Pancreas (tissue), 10 donors: ENCODE measurements around the gene GRAP. TPM values are rescaled to one million over a fixed set of nuclear protein-coding genes. Genes with fewer than 3 reads are reported as not detected.
A peak's percentile ranks its signal among the peaks of the same experiment; 100 is the strongest.

ENCODE experiments used
- ATAC-seq, 4 donors: fragments of 200-7000 bp; cut with Tn5 transposase; one replicate each; pipeline versions ENCODE4 v1.8.0 to v1.9.1; 2020; ENCODE audit warnings: mild to moderate bottlenecking in 4 of 4, moderate library complexity in 4 of 4
- DNase-seq, 6 donors: peaks; one replicate each; pipeline ENCODE4 v3.0.0-alpha.2; 2020
- FAIRE-seq: peaks from 2 replicates; lab custom pipeline; 2012; peaks lifted over from hg19 to GRCh38; lab: Jason Lieb, UNC
- H3K27ac ChIP-seq, 4 donors: fragments of 200-600 bp; sonication (generic); 1 replicate in 3 of 4; 2 replicates in 1 of 4; pipeline versions ENCODE4 v1.5.0 to v1.8.0; 2020
- H3K27me3 ChIP-seq, 4 donors: fragments of 200-600 bp; one replicate each; pipeline ENCODE4 v1.8.0; 2021
- H3K36me3 ChIP-seq, 3 donors: fragments of 200-600 bp; sonication (generic) in 1 of 3; one replicate each; pipeline versions ENCODE4 v1.5.0 to v1.8.0; 2020 to 2021
- H3K4me1 ChIP-seq, 3 donors: fragments of 200-600 bp; one replicate each; pipeline ENCODE4 v1.8.0; 2021
- H3K4me3 ChIP-seq, 4 donors: fragments of 200-600 bp; sonication (generic) in 2 of 4; one replicate each; pipeline versions ENCODE4 v1.5.0 to v1.8.0; 2020 to 2021
- H3K9me3 ChIP-seq, 4 donors: fragments of 200-600 bp; one replicate each; pipeline ENCODE4 v1.8.0; 2021
- CTCF ChIP-seq, 4 donors: fragments of 200-600 bp; sonication (generic) in 3 of 4; IDR thresholded peaks; one replicate each; pipeline versions ENCODE4 v1.5.0 to v1.8.0; 2021; ENCODE audit warnings: antibody characterized with exemption in 4 of 4
- WGBS, 2 donors: extraction: QIAGEN DNeasy Blood & Tissue Kit; methylation state at CpG; one replicate each; pipeline ENCODE4 v1.1.7; 2013; 5-methylcytosine and 5-hydroxymethylcytosine counted together
- intact Hi-C, 3 donors: fragments of 100-400 bp; cut with DNase I; formaldehyde crosslinking; loops; one replicate each; pipeline versions ENCODE4 v1.11.1 to v1.14.2; 2022
- polyA plus RNA-seq, 2 donors: library from polyadenylated mRNA; stranded (reverse); fragments of 200-250 nt; gene quantifications; one replicate each; pipeline ENCODE4 v1.2.3, GENCODE V29; 2013
- total RNA-seq, 6 donors: library from RNA; stranded (reverse); fragmentation: NEBNext Ultra II Directional in 4 of 6; extraction: Animal tissue kit (Norgen Biotek cat#: 25700) in 4 of 6; gene quantifications; one replicate each; pipeline versions ENCODE4 v1.2.1 to v1.2.4, GENCODE V29; 2021 to 2023
- donor health status: healthy with polysubstance abuse.
- donor health status: DM: no; HTN: no; CAD: no; lungs with moderate emphysema.
- donor health status: DM: no; HTN: no; CAD: no.
- donor health status: control.
- donor health status: control.
- donor health status: Bipolar disorder and iron deficiency.
- donor health status: DM: yes; HTN: yes; CAD: no.
- donor health status: DM: no; HTN: no; CAD: no.
- donor health status: DM: no; HTN: no; CAD: no.
- donor health status: DM: yes; HTN: yes; CAD: no.

Gene GRAP
- total and polyA plus RNA-seq, 8 donors = 0.38 to 2.3 (median 0.97) TPM

GRCh38 chr17:19005137-19005773 is 41.5 kb downstream of the GRAP start:
- peak overlapping the region in 3 of 4 donors; percentile 47 to 84 (median 66) for H3K4me3 ChIP-seq
- FAIRE-seq (no peak), DNase-seq (peak in 1 of 6 donors; percentile 48), ATAC-seq (peak in 1 of 4 donors; percentile 11)
- TF ChIP-seq CTCF (IDR thresholded peaks at IDR 0.05) = no peak
- H3K27me3 ChIP-seq = no peaks in the 10 kb centered on the region
- whole genome bisulfite sequencing, 2 donors = 81 to 91% methylated on average over 13 of the region's 13 CpGs
- intact Hi-C loops = no loop called here
- H3K27ac ChIP-seq = peak overlapping the region; percentile 65 to 82 (median 73)
- H3K4me1 ChIP-seq = peaks cover 0 to 17% (median 4%) of the 10 kb centered on the region in 3 donors
- H3K9me3 ChIP-seq = no peaks in the 10 kb centered on the region
- no peaks in the 10 kb centered on the region for H3K36me3 ChIP-seq

- peak; percentile 87 to 93 (median 90) for ATAC-seq
- DNase-seq = peak; percentile 79 to 91 (median 88)
- peak within 1 kb of the TSS; percentile 65 to 82 (median 73) for H3K27ac ChIP-seq
- FAIRE-seq = no peak
- H3K4me3 ChIP-seq = peak within 1 kb of the TSS; percentile 46 to 84 (median 56)
- no peaks in the 10 kb centered on the region for H3K27me3 ChIP-seq
- H3K4me1 ChIP-seq = peaks cover 0 to 17% (median 4%) of the 10 kb centered on the region in 3 donors
- no peak for TF ChIP-seq CTCF (IDR thresholded peaks at IDR 0.05)
- intact Hi-C loops = no loop called here
- no peaks in the 10 kb centered on the region for H3K9me3 ChIP-seq
- no peaks in the 10 kb centered on the region for H3K36me3 ChIP-seq
- WGBS, 2 donors = 1 to 2% methylated on average over 42 to 67 of the region's 67 CpGs
Measured at GRCh38 chr17:19004421-19005136, 42.2 kb downstream of the GRAP start, which contains the start of gene FAM83G. Gene FAM83G, minus strand, starts transcription at chr17:19004764. Its CDS starts 723 bp downstream, at chr17:19004041.

GRCh38 chr17:19003543-19004420 is 43.0 kb downstream of the GRAP start:
- TF ChIP-seq CTCF (IDR thresholded peaks at IDR 0.05) = no peak
- Histone ChIP-seq H3K27me3 (no peaks in the 10 kb centered on the region), H3K27ac (peak overlapping the region; percentile 47 to 82 (median 70)), H3K4me1 (peaks cover 0 to 17% (median 4%) of the 10 kb centered on the region in 3 donors), H3K9me3 (no peaks in the 10 kb centered on the region), H3K36me3 (no peaks in the 10 kb centered on the region), H3K4me3 (peak overlapping the region; percentile 46 to 84 (median 56))
- intact Hi-C loops = no loop called here
- no peak for FAIRE-seq
- WGBS, 2 donors = 31 to 34% methylated on average over 73 of the region's 73 CpGs
- peak; percentile 21 to 54 (median 38) for ATAC-seq
- peak; percentile 33 to 88 (median 48) for DNase-seq

GRCh38 chr17:19002805-19003542 is 43.8 kb downstream of the GRAP start:
- DNase-seq (peak in 1 of 6 donors; percentile 26), ATAC-seq (no peak), FAIRE-seq (no peak)
- Histone ChIP-seq H3K4me1 (peaks cover 0 to 17% (median 4%) of the 10 kb centered on the region in 3 donors), H3K9me3 (no peaks in the 10 kb centered on the region), H3K27ac (peak overlapping the region in 3 of 4 donors; percentile 47 to 82 (median 74)), H3K27me3 (no peaks in the 10 kb centered on the region), H3K36me3 (no peaks in the 10 kb centered on the region), H3K4me3 (peak overlapping the region in 3 of 4 donors; percentile 47 to 84 (median 66))
- TF ChIP-seq CTCF (IDR thresholded peaks at IDR 0.05) = no peak
- WGBS, 2 donors = 77 to 81% methylated on average over 11 of the region's 11 CpGs
- intact Hi-C loops = no loop called here
